Measurements from ENCODE around the gene UHRF2. TPM values are rescaled to one million over a fixed set of nuclear protein-coding genes. Genes with fewer than 3 reads are reported as not detected.
A peak's percentile ranks its signal among the peaks of the same experiment; 100 is the strongest.

Gene UHRF2
- total RNA-seq, 1 experiment from 2014 or later, result 39.0 TPM

DNA sequence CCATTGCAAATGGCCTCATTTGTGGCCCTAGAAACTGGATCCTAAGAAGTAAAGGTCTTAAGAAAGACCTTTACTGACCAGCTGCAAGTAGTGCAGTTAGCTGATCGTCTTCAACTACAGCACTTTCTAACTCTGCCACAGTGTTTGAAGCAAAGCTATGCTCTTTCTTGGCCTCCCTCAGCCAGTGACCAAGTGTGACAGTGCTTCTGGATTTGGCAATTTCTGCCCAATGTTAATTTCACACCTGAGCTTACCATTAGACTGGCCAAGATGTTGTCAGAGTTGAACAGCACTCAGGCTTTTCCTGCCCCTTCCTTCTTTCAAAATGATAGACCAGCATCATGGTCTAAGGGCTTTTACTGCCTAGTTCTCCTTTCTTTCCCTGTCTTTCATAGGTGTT is 36.1 kb downstream of the UHRF2 start (continued):
- TF ChIP-seq, protein P1, sequence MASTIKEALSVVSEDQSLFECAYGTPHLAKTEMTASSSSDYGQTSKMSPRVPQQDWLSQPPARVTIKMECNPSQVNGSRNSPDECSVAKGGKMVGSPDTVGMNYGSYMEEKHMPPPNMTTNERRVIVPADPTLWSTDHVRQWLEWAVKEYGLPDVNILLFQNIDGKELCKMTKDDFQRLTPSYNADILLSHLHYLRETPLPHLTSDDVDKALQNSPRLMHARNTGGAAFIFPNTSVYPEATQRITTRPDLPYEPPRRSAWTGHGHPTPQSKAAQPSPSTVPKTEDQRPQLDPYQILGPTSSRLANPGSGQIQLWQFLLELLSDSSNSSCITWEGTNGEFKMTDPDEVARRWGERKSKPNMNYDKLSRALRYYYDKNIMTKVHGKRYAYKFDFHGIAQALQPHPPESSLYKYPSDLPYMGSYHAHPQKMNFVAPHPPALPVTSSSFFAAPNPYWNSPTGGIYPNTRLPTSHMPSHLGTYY (CRISPR knock-in tag; IDR thresholded peaks at IDR 0.05), result no peak
- TF ChIP-seq, protein P2, sequence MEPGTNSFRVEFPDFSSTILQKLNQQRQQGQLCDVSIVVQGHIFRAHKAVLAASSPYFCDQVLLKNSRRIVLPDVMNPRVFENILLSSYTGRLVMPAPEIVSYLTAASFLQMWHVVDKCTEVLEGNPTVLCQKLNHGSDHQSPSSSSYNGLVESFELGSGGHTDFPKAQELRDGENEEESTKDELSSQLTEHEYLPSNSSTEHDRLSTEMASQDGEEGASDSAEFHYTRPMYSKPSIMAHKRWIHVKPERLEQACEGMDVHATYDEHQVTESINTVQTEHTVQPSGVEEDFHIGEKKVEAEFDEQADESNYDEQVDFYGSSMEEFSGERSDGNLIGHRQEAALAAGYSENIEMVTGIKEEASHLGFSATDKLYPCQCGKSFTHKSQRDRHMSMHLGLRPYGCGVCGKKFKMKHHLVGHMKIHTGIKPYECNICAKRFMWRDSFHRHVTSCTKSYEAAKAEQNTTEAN (CRISPR knock-in tag; IDR thresholded peaks at IDR 0.05), result no peak
- TF ChIP-seq, protein P3, sequence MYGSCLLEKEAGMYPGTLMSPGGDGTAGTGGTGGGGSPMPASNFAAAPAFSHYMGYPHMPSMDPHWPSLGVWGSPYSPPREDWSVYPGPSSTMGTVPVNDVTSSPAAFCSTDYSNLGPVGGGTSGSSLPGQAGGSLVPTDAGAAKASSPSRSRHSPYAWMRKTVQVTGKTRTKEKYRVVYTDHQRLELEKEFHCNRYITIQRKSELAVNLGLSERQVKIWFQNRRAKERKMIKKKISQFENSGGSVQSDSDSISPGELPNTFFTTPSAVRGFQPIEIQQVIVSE (CRISPR knock-in tag; IDR thresholded peaks at IDR 0.05; ENCODE audit: borderline replicate concordance), result no peak
- TF ChIP-seq TEAD4 (CRISPR knock-in tag; IDR thresholded peaks at IDR 0.05), result no peak
- TF ChIP-seq ZNF671 (CRISPR knock-in tag; IDR thresholded peaks at IDR 0.05), result no peak
- TF ChIP-seq, protein P4, sequence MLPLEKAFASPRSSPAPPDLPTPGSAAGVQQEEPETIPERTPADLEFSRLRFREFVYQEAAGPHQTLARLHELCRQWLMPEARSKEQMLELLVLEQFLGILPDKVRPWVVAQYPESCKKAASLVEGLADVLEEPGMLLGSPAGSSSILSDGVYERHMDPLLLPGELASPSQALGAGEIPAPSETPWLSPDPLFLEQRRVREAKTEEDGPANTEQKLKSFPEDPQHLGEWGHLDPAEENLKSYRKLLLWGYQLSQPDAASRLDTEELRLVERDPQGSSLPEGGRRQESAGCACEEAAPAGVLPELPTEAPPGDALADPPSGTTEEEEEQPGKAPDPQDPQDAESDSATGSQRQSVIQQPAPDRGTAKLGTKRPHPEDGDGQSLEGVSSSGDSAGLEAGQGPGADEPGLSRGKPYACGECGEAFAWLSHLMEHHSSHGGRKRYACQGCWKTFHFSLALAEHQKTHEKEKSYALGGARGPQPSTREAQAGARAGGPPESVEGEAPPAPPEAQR (CRISPR knock-in tag; IDR thresholded peaks at IDR 0.05), result no peak
- TF ChIP-seq TEAD1 (CRISPR knock-in tag; IDR thresholded peaks at IDR 0.05), result no peak

DNA sequence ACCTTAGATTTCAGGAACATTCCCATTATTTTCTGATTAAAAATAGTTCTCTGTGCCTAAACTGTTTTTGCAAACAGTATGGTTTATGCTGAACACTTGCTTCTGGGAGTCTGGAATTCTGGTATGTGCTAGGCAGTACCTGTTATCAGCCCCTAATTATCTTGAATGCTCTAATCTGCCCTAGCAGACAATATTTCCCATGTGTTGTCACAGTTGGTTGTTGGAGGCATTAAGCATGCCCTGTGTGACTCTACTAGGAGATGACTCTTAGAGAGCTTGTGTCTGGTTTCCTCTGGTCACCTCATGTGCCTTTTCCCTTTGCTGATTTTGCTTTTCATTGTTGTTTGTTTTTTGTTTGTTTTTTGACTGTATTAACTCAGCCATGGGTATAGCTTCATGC is 36.6 kb downstream of the UHRF2 start:
- H3K36me3 Mint-ChIP-seq, result peaks cover 2% of the 10 kb centered on the region; the same call in 1 of the 2 replicates
- DNase-seq (ENCODE audit: low spot score), result no peak
- no peak for ATAC-seq
- no peak for TF ChIP-seq ZNF423 (CRISPR knock-in tag; IDR thresholded peaks at IDR 0.05)
- TF ChIP-seq, protein P5, sequence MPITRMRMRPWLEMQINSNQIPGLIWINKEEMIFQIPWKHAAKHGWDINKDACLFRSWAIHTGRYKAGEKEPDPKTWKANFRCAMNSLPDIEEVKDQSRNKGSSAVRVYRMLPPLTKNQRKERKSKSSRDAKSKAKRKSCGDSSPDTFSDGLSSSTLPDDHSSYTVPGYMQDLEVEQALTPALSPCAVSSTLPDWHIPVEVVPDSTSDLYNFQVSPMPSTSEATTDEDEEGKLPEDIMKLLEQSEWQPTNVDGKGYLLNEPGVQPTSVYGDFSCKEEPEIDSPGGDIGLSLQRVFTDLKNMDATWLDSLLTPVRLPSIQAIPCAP (CRISPR knock-in tag; IDR thresholded peaks at IDR 0.05), result no peak
- TF ChIP-seq E2F4 (CRISPR knock-in tag; IDR thresholded peaks at IDR 0.05; ENCODE audit: borderline replicate concordance, low read depth), result no peak
- TF ChIP-seq ATF1 (CRISPR knock-in tag; IDR thresholded peaks at IDR 0.05), result no peak
- no peak for TF ChIP-seq USF1 (CRISPR knock-in tag; IDR thresholded peaks at IDR 0.05)
- TF ChIP-seq, protein P2 (CRISPR knock-in tag; IDR thresholded peaks at IDR 0.05), result no peak
- TF ChIP-seq, protein P6, sequence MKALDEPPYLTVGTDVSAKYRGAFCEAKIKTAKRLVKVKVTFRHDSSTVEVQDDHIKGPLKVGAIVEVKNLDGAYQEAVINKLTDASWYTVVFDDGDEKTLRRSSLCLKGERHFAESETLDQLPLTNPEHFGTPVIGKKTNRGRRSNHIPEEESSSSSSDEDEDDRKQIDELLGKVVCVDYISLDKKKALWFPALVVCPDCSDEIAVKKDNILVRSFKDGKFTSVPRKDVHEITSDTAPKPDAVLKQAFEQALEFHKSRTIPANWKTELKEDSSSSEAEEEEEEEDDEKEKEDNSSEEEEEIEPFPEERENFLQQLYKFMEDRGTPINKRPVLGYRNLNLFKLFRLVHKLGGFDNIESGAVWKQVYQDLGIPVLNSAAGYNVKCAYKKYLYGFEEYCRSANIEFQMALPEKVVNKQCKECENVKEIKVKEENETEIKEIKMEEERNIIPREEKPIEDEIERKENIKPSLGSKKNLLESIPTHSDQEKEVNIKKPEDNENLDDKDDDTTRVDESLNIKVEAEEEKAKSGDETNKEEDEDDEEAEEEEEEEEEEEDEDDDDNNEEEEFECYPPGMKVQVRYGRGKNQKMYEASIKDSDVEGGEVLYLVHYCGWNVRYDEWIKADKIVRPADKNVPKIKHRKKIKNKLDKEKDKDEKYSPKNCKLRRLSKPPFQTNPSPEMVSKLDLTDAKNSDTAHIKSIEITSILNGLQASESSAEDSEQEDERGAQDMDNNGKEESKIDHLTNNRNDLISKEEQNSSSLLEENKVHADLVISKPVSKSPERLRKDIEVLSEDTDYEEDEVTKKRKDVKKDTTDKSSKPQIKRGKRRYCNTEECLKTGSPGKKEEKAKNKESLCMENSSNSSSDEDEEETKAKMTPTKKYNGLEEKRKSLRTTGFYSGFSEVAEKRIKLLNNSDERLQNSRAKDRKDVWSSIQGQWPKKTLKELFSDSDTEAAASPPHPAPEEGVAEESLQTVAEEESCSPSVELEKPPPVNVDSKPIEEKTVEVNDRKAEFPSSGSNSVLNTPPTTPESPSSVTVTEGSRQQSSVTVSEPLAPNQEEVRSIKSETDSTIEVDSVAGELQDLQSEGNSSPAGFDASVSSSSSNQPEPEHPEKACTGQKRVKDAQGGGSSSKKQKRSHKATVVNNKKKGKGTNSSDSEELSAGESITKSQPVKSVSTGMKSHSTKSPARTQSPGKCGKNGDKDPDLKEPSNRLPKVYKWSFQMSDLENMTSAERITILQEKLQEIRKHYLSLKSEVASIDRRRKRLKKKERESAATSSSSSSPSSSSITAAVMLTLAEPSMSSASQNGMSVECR (CRISPR knock-in tag; IDR thresholded peaks at IDR 0.05; ENCODE audit: borderline replicate concordance), result no peak
- no peak for TF ChIP-seq ZNF671 (CRISPR knock-in tag; IDR thresholded peaks at IDR 0.05)
- TF ChIP-seq ATF2 (CRISPR knock-in tag; IDR thresholded peaks at IDR 0.05; ENCODE audit: borderline replicate concordance, low read depth), result no peak
- TF ChIP-seq, protein P3 (CRISPR knock-in tag; IDR thresholded peaks at IDR 0.05; ENCODE audit: borderline replicate concordance), result no peak
- no peak for TF ChIP-seq JAZF1 (CRISPR knock-in tag; IDR thresholded peaks at IDR 0.05)

More for the DNA sequence above, 36.6 kb downstream of the UHRF2 start:
- ChIA-PET CTCF (interaction anchor here (1.3 kb wide), 1 partner anchor 395 kb away, joined by 3 read pairs; no protein-coding TSS in a partner anchor), POLR2A (no interaction called here)
- no peaks in the 10 kb centered on the region for H3K27me3 Mint-ChIP-seq (ENCODE audit: low read depth)
- no peak overlapping the region for H3K4me3 Mint-ChIP-seq
- no peaks in the 10 kb centered on the region for H3K9me3 Mint-ChIP-seq
- peaks cover 33% of the 10 kb centered on the region for H3K4me1 Mint-ChIP-seq
- 0 out of 2 replicates have a peak overlapping the region, but pooled peaks have one; percentile 17 for H3K27ac Mint-ChIP-seq
